Fibroblast of upper back skin (primary cell): Measurements from ENCODE around the gene SRCIN1.
"Not testable (repeated sequence)": the region's sequence is repeated elsewhere in the genome, so short reads cannot be mapped to it uniquely, and the experiment has no call there.

Source experiments
- DNase-seq: peaks from one replicate; pipeline ENCODE4 v3.0.0-alpha.2; 2013

Gene SRCIN1

DNA sequence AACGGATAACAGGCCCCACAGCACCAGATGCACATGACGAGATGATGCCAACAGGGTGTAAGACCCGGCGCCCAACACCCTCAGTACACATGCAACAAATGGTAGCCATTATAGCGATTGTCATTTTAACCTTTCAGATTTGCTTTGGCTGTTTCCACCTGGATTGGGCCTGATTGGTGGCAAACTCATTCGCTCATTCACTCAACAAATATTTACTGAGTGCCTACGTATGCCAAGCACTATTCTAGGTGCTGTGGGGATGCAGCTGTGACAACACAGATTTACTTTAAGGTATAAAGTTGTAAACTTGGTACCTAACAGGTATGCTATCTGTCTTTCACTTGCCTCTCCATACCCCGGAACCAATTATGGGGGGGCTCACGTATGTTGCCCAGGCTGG is 66.8 kb downstream of the SRCIN1 start:
- DNase-seq = no peak

DNA sequence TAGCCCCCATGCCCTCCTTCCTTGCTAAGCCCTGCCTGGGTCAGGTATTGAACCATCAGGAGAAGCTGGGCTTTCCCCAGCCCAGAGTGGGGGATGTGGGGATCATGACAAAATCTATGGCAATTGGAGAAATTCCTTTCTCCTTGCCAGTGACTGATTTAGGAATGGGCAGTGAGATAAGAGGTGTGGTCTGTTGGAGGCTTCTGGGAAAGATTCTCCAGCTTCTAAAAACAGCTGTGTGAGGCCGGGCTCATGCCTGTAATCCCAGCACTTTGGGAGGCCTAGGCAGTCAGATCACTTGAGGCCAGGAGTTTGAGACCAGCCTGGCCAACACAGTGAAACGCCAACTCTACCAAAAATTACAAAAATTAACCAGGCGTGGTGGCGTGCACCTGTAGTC is 69.1 kb downstream of the SRCIN1 start:
- no peak for DNase-seq

DNA sequence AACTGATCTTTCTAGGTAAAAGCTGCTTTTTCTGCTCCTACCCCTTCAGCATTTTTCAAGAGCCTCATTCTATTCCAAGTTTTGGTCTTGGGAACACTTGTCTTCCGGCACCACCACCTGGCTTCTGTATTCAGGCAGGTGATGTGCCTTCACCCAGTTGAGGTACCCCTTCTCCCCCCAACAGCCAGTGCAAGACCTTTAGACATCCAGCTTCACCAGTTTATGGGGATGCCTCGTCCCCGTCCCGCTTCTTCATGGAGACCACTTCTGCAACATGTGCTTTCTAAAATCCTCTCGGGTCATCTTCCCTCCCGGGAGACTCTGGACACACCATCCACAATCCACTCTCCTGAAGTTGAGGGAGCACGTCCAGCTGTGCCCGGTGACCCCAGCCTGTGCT is 69.9 kb downstream of the SRCIN1 start:
- DNase-seq = no peak

GRCh38 chr17:38534498-38534885 is 71.3 kb downstream of the SRCIN1 start:
- no peak for DNase-seq

DNA sequence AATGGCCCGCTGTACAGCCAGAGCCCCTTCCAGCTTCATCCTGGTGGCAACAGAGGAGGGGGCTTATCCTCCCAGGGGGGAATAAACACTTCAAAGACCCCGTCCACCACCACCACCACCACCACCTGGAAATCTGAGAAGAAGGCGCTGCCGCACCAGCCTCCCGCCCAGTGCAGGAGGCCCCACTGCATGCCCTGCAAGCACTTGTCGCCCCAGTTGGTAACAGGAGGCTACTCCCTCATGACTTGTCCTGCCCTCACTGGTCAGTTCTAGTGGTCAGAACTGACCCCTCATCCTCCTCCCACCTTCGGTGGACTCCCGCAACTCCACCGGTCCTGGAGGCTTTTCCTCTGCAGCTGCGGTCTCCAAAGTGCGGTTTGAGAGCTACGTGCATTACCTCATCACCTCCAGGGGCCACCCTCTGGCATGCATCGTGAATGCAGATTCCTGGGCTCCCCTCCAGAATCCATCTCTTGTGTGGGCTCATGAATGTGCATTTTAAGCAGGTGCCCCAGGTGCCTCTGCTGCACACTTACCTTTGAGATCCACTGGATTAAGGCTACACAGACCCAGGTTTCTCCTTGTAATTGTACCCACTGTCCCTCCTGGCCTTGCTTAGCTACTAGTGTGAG is 71.8 kb downstream of the SRCIN1 start:
- DNase-seq = no peak

GRCh38 chr17:38533241-38533640 is 72.5 kb downstream of the SRCIN1 start:
- DNase-seq = no peak

DNA sequence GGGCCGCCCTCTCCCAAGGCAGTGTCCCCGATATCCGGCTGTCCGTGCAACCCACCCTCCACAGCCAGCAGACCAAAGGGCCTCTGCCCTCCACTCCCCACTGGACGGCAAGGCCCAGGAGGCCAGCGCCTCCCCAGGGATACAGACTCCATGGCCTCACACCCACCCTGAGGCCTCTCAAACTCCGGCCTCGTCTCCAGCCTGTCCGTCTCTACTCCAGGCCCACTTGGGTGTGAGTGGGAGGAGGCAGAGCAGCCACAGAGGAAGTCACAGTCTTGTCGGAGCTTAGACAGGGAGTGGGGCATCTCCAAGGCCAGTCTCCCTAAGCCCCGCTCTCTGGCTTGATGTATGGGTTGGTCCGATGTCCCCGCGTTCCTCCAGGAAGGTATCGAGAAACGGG is 73.3 kb downstream of the SRCIN1 start:
- DNase-seq = no peak

- not testable (repeated sequence) for DNase-seq
These were observed 74.0 kb downstream of the SRCIN1 start for GRCh38 chr17:38531761-38532160.

DNA sequence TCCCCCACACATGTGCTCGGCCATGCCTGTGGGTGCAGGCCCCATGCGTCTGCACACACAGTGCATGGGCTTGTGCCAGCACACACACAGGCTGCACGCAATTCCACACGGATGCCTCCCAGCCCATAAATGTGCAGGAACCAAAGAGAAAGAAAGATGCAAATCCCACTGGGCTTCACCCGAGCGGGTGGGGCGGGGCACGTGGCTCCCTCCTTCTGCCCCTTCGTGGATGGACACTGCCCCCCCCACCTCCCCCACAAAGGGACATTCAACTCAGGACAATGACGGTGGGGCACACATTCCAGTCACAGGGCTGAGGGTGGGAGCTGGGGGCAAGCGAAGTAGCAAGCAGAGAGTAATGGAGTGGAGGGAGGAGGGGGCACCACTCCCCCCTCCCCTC is 74.9 kb downstream of the SRCIN1 start:
- DNase-seq = not testable (repeated sequence)

DNA sequence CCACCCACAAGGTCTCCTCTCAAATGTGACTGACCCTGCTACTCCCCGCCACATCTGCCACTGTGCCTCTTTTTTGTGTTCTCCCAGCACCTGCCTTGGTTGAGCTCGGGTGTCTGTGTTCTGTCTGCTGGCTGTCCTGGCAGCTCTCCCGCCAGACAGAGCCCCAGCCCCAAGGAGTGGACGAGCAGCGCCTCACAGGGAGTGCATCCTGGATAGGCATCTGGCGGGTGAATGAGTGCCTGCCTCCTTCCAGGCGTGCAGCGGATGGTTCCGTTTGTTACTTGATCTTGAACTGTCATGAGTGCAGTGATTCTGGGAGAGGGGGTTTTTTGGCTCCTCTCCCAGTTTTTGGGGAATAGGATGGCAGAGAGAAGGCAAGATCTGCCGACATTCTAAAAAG is 77.6 kb downstream of the SRCIN1 start:
- DNase-seq = not testable (repeated sequence)

GRCh38 chr17:38526526-38526925 is 79.2 kb downstream of the SRCIN1 start:
- DNase-seq = not testable (repeated sequence)

GRCh38 chr17:38512473-38513058 is 93.2 kb downstream of the SRCIN1 start:
- no peak for DNase-seq

- DNase-seq = peak; percentile 84
These were observed 94.3 kb downstream of the SRCIN1 start for GRCh38 chr17:38511150-38512108.

DNA sequence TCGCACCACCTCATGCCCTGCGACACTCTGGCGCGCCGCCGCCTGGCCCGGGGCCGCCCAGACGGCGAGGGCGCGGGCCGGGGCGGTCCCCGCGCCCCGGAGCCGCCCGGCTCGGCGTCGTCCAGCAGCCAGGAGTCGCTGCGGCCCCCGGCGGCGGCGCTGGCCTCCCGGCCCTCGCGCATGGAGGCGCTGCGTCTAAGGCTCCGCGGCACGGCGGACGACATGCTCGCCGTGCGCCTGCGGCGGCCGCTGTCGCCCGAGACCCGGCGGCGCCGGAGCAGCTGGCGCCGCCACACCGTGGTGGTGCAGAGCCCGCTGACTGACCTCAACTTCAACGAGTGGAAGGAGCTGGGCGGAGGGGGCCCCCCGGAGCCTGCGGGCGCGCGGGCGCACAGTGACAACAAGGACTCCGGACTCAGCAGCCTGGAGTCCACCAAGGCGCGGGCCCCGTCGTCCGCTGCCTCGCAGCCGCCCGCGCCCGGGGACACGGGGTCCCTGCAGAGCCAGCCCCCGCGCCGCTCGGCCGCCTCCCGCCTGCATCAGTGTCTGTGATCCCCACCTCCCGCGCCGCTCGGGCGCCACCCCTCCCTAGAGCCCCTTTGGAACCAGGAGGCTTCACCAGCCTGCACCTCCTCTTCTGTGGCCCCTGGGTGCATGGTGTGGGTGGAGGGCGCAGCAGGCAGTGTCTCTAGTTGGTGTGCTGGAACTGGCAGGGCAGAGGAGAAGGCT is 95.2 kb downstream of the SRCIN1 start:
- DNase-seq = peak; percentile 24

- peak; percentile 28 for DNase-seq
These were observed 95.9 kb downstream of the SRCIN1 start for GRCh38 chr17:38509772-38510420.

DNA sequence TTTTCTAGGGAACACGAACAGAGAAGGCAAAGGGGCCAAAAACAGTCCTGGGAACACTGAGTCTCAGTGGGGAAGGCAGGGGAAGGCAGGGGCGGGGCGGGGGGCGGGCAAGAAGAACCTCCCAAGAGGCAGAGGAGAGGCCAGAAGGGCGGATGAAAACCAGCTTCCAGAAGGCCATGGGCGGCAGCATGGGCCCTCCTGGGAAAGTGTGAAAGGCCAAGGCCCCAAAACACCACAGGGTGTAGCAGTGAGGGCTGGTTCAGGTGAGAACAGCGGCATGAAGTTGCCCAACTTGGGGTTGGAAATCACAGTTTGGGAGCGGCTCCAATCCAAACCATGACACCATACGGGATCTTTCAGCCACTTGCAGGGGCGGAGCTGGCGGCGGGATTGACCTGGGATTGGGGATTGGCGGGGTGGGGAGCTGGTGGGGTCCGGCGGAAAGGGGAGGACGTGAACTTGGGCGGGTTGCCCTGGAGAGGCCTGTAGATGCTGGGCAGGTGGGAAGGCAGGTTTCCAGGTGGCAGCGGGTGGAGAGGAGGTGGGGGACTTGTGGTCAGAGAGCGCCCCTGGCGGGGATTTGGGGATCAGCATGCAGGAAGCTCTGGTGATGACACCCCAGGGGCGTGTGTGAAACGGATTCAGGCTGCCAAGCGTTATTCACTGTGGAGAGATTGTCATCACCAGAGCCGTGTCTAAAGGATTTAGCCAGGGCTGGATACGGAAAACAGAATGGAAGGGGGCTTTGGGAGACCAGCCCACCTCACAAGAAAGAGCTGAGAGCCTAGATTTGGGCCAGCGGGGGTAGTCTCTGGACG is 96.6 kb downstream of the SRCIN1 start:
- peak; percentile 93 for DNase-seq

- no peak for DNase-seq
These were observed 97.2 kb downstream of the SRCIN1 start for GRCh38 chr17:38508570-38508950.

DNA sequence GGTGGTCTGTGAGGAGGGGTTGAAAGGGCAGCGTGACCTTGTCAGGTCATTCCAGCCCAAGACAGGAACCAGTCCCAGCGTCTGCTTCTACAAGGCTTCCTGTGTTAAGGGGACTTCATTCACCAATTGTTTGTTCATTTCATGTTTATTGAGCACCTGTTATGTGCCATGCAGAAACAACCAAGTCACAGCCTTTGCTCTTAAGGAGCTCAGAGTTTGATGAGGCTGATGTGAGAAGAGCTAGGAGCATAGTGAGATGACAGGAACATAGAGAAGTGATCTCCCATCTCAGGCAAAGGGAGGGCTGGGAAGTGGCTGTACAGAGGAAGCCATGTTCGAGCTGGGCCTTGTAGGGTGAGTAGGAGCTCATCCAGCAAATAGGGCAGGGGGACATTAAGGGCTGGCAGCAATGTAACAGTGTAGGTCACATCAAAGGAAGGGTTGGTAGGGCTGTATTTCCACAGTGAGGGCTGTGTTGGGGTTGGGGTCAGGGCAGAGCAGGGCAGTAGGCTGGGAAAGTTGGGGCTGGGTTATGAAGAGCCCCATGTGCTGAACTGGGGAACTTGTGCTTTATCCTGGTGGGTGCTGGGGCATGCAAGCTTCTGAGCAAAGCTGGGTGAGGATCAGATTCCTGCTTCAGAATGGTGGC is 97.7 kb downstream of the SRCIN1 start:
- DNase-seq = no peak

GRCh38 chr17:38507436-38507835 is 98.3 kb downstream of the SRCIN1 start:
- no peak for DNase-seq

- DNase-seq = no peak
These were observed 101.5 kb downstream of the SRCIN1 start for GRCh38 chr17:38504216-38504615.

GRCh38 chr17:38503286-38503913 is 102.4 kb downstream of the SRCIN1 start:
- DNase-seq = not testable (repeated sequence)
